ENCODE results near the gene SPO11. TPM values are rescaled to one million over a fixed set of nuclear protein-coding genes. Genes with fewer than 3 reads are reported as not detected.

The SPO11 gene
- total and polyA plus RNA-seq, 2 of the 4 experiments (the other 2 are of a cell fraction), result not detected

- H3K4me1 ChIP-seq (ENCODE audit: control insufficient read depth, insufficient read depth, low read length), result no peaks in the 10 kb centered on the region
- no peaks in the 10 kb centered on the region for H3K79me1 ChIP-seq (ENCODE audit: low read depth in 1 of 2, low read length in 2 of 2)
- no peak overlapping the region for H4K8ac ChIP-seq (ENCODE audit: low read depth in 2 of 2, low read length in 2 of 2)
- no peak overlapping the region for H3K27ac ChIP-seq (ENCODE audit: insufficient read depth, low read length)
- H3K4me2 ChIP-seq (ENCODE audit: low read depth, low read length), result no peak overlapping the region
- H3K27me3 ChIP-seq (ENCODE audit: control insufficient read depth, insufficient read depth, low read length), result no peaks in the 10 kb centered on the region; the same call in 1 of the 2 replicates
- ChIA-PET POLR2A (ENCODE audit: unreplicated experiment) (no interaction called here), CTCF (no interaction called here)
- H2AK9ac ChIP-seq (replicated peaks; ENCODE audit: low read depth, low read length, poor library complexity), result no peak overlapping the region
- no peak overlapping the region for H3K4ac ChIP-seq (ENCODE audit: low read depth, low read length)
- H2AK5ac ChIP-seq (ENCODE audit: low read depth, low read length), result no peak overlapping the region
- no peak overlapping the region for H3K4me3 ChIP-seq (ENCODE audit: insufficient read depth, low read depth, low read length)
- H3K9me1 ChIP-seq (ENCODE audit: insufficient read depth, low read length), result no peaks in the 10 kb centered on the region
- H2BK120ac ChIP-seq (ENCODE audit: low read depth, low read length), result no peak overlapping the region
- no peak overlapping the region for H2BK20ac ChIP-seq (ENCODE audit: low read depth, low read length)
- no peak overlapping the region for H3K9ac ChIP-seq (ENCODE audit: low read depth, low read length)
- H2AFZ ChIP-seq (replicated peaks; ENCODE audit: low read length, poor library complexity), result no peak overlapping the region
- H2BK5ac ChIP-seq (ENCODE audit: low read depth, low read length, poor library complexity, severe bottlenecking), result no peak overlapping the region
- no peak overlapping the region for H2BK15ac ChIP-seq (ENCODE audit: low read depth, low read length)
- no peaks in the 10 kb centered on the region for H3K9me3 ChIP-seq (ENCODE audit: control insufficient read depth, insufficient read depth, low read length)
- H3K56ac ChIP-seq (ENCODE audit: extremely low read depth, insufficient read depth, low read length), result no peak overlapping the region
- no peaks in the 10 kb centered on the region for H4K20me1 ChIP-seq (ENCODE audit: insufficient read depth, low read length)
- WGBS, 2 experiments (ENCODE audit: extremely low coverage in 2 of 2, insufficient read length in 1 of 2), result 60% methylated on average over 4 of the region's 14 CpGs; no CpG with 5 or more reads in 1 of the 2 experiments
- TF ChIP-seq CTCF (conservative IDR thresholded peaks at IDR 0.05; ENCODE audit: low read depth, low read length) (no peak), CHD1 (IDR thresholded peaks at IDR 0.05; ENCODE audit: low read depth, low read length) (no peak), NFE2L2 (IDR thresholded peaks at IDR 0.05; ENCODE audit: low read depth, low read length) (no peak)
- ATAC-seq (ENCODE audit: low read depth) (no peak), DNase-seq (no peak)
- dilution Hi-C loops (cut with HindIII; ENCODE audit: low sequenced_read_pairs, unreplicated experiment) (no loop called here), intact Hi-C loops (cut with micrococcal nuclease) (no loop called here), in situ Hi-C loops (cut with MboI; ENCODE audit: low sequenced_read_pairs) (no loop called here)
- H3K23ac ChIP-seq (ENCODE audit: low read depth, low read length), result no peak overlapping the region
- H3K18ac ChIP-seq (ENCODE audit: low read depth, low read length), result no peak overlapping the region
- no peak overlapping the region for H4K5ac ChIP-seq (ENCODE audit: low read depth, low read length)
- H3K14ac ChIP-seq (replicated peaks; ENCODE audit: low read depth, low read length), result no peak overlapping the region
- no peaks in the 10 kb centered on the region for H3K36me3 ChIP-seq (ENCODE audit: control insufficient read depth, insufficient read depth, low read length)
- no peak overlapping the region for H4K91ac ChIP-seq (ENCODE audit: insufficient read depth, low read depth, low read length)
- BruUV-seq (replicated peaks), result no TSS peak
Measured at GRCh38 chr20:57317789-57318371, 11.7 kb upstream of the SPO11 start.

Measured in IMR-90 (cell line).